Thoracic aorta (tissue), 2 donors: ENCODE data around the gene LRRC8D. TPM values are rescaled to one million over a fixed set of nuclear protein-coding genes. Genes with fewer than 3 reads are reported as not detected.
"Not testable (repeated sequence)": the region's sequence is repeated elsewhere in the genome, so short reads cannot be mapped to it uniquely, and the experiment has no call there.

ENCODE experiments used
- ATAC-seq: fragments of 150-250 bp; one replicate; pipeline ENCODE4 v1.8.0; 2017; ENCODE audit warnings: low read depth; ENCODE audit not compliant: insufficient number of reproducible peaks, low FRiP score
- DNase-seq: peaks from one replicate; pipeline ENCODE4 v3.0.0-alpha.2; 2020; ENCODE audit warnings: low spot score
- H3K27ac ChIP-seq, 2 donors: fragments of 200-600 bp; sonication (generic); 1 replicate in 1 of 2; 2 replicates in 1 of 2; pipeline ENCODE4 v1.5.1; 2016; ENCODE audit warnings: mild to moderate bottlenecking in 2 of 2, moderate library complexity in 2 of 2
- H3K27me3 ChIP-seq: fragments of 200-600 bp; sonication (generic); replicated peaks from 2 replicates; pipeline ENCODE4 v1.6.0; 2016; ENCODE audit warnings: mild to moderate bottlenecking; ENCODE audit not compliant: insufficient read depth
- H3K36me3 ChIP-seq: fragments of 200-600 bp; sonication (generic); one replicate; pipeline ENCODE4 v1.5.1; 2016
- H3K4me1 ChIP-seq, 2 donors: fragments of 200-600 bp; sonication (generic); 1 replicate in 1 of 2; 2 replicates in 1 of 2; pipeline versions ENCODE4 v1.5.1 to v1.6.0; 2016; ENCODE audit warnings: low read depth in 2 of 2, mild to moderate bottlenecking in 1 of 2; ENCODE audit not compliant: control insufficient read depth in 1 of 2
- H3K4me3 ChIP-seq: fragments of 200-600 bp; sonication (generic); 2 replicates; pipeline ENCODE4 v1.5.1; 2016; ENCODE audit warnings: mild to moderate bottlenecking
- H3K9me3 ChIP-seq: fragments of 200-600 bp; sonication (generic); 2 replicates; pipeline ENCODE4 v1.5.1; 2016
- total RNA-seq, 2 donors: library from RNA; depleted of rRNA; stranded (reverse); fragments of >200 nt; gene quantifications; one replicate each; pipeline versions ENCODE4 v1.1.0 to v1.2.3, GENCODE V29; 2016
- TF ChIP-seq, protein P1 (sequence below): fragments of 200-600 bp; sonication (generic); IDR thresholded peaks from one replicate; pipeline ENCODE4 v1.5.1; 2019; ENCODE audit warnings: antibody characterized with exemption

The LRRC8D gene
- total RNA-seq, 2 donors from 2014 or later, result 8.8 to 10.7 TPM

DNA sequence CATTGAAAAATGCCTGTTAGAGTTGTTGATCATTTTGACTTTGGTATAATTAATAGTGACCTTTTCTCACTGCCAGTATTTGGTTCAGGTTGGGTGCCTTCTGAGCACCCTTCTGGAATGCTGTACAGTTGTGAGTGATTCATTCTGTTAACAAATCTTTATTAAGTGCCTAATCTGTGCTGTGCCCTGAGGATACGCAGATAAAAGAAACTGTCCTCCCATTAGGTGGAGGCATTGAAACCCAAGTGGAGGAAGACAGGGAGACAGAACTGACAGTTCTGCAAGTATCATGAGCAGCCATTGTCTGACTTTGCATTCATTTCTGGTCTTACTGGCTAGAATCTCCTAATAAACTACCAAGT is 97.9 kb downstream of the LRRC8D start:
- no peaks in the 10 kb centered on the region for H3K4me1 ChIP-seq
- no peak overlapping the region for H3K4me3 ChIP-seq
- DNase-seq (no peak), ATAC-seq (no peak)
- TF ChIP-seq, protein P1, sequence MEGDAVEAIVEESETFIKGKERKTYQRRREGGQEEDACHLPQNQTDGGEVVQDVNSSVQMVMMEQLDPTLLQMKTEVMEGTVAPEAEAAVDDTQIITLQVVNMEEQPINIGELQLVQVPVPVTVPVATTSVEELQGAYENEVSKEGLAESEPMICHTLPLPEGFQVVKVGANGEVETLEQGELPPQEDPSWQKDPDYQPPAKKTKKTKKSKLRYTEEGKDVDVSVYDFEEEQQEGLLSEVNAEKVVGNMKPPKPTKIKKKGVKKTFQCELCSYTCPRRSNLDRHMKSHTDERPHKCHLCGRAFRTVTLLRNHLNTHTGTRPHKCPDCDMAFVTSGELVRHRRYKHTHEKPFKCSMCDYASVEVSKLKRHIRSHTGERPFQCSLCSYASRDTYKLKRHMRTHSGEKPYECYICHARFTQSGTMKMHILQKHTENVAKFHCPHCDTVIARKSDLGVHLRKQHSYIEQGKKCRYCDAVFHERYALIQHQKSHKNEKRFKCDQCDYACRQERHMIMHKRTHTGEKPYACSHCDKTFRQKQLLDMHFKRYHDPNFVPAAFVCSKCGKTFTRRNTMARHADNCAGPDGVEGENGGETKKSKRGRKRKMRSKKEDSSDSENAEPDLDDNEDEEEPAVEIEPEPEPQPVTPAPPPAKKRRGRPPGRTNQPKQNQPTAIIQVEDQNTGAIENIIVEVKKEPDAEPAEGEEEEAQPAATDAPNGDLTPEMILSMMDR, result no peak
- no peaks in the 10 kb centered on the region for H3K36me3 ChIP-seq
- no peaks in the 10 kb centered on the region for H3K27me3 ChIP-seq
- no peaks in the 10 kb centered on the region for H3K9me3 ChIP-seq
- H3K27ac ChIP-seq, result no peak overlapping the region

DNA sequence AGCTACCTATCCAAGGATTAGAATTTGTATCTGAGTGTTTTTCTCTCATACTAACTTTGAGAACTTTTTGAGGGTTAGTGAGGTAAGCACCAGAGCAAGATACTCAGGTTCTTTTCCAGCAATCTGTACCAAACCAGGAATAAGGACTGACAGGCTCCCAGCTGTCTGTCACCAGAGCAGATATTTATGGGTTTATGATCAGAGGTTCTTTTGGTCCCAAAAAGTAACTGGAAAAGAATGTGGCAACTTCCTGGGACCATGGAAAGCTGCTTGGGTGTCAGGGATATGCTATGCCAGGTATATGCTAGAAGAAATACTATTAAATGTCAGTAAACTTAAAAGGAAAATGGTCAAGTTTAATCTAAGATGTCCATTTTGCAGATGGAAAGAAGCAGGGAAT is 98.3 kb downstream of the LRRC8D start:
- Histone ChIP-seq H3K36me3 (no peaks in the 10 kb centered on the region), H3K27ac (no peak overlapping the region), H3K4me1 (no peaks in the 10 kb centered on the region), H3K9me3 (no peaks in the 10 kb centered on the region), H3K27me3 (no peaks in the 10 kb centered on the region), H3K4me3 (no peak overlapping the region)
- TF ChIP-seq, protein P1, result no peak
- no peak for DNase-seq
- ATAC-seq, result no peak

DNA sequence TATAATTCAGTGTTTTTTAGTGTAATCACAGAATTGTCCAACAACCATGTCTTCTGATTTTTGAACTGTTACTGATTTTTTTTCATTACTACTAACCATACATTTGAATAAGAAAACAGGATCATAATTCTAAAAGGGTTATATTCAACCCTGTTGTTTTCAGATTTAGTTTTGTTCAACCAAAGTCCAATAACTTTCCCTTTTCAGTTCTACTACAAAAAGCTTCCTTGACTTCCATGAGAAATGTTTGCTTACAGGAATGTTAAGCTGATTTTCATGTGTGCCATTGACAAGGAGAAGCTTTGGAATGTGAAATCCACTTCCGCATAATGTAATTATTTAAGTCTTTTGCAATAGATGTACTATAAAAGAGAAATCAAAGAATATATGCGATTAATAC is 102.1 kb downstream of the LRRC8D start:
- ATAC-seq (no peak), DNase-seq (no peak)
- Histone ChIP-seq H3K9me3 (no peaks in the 10 kb centered on the region), H3K27ac (no peak overlapping the region), H3K36me3 (no peaks in the 10 kb centered on the region), H3K4me1 (no peaks in the 10 kb centered on the region), H3K27me3 (no peaks in the 10 kb centered on the region), H3K4me3 (no peak overlapping the region)
- TF ChIP-seq, protein P1, result no peak

DNA sequence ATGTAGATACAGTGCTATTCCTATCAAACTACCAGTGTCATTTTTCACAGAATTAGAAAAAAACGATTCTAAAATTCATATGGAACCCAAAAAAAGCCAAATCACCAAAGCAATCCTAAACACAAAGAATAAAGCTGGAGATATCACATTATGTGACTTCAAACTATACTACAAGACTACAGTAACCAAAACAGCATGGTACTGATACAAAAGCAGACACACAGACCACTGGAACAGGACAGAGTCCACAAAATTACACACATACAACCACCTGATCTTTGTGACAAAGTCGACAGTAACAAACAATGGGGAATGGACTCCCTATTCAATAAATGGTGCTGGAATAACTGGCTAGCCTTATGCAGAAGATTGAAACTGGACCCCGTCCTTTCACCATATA is 102.7 kb downstream of the LRRC8D start:
- Histone ChIP-seq H3K36me3 (no peaks in the 10 kb centered on the region), H3K27me3 (no peaks in the 10 kb centered on the region), H3K4me1 (no peaks in the 10 kb centered on the region), H3K4me3 (no peak overlapping the region), H3K9me3 (no peaks in the 10 kb centered on the region), H3K27ac (no peak overlapping the region)
- TF ChIP-seq, protein P1, result no peak
- ATAC-seq, result no peak
- no peak for DNase-seq

DNA sequence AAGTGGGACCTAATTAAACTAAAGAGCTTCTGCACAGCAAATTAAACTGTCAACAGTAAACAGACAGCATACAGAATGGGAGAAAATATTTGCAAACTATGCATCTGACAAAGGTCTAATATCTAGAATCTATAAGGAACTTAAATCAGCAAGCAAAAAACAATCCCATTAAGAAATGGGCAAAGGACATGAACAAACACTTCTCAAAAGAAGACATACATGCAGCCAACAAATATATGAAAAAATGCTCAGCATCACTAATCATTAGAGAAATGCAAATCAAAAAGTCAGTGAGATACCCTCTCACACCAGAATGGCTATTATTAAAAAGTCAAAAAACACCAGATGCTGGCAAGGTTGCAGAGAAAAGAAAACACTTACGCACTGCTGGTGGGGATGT is 103.2 kb downstream of the LRRC8D start:
- H3K27ac ChIP-seq, DNase-seq, H3K4me1 ChIP-seq, H3K4me3 ChIP-seq, H3K36me3 ChIP-seq, H3K27me3 ChIP-seq, ATAC-seq, H3K9me3 ChIP-seq: not testable (repeated sequence)

DNA sequence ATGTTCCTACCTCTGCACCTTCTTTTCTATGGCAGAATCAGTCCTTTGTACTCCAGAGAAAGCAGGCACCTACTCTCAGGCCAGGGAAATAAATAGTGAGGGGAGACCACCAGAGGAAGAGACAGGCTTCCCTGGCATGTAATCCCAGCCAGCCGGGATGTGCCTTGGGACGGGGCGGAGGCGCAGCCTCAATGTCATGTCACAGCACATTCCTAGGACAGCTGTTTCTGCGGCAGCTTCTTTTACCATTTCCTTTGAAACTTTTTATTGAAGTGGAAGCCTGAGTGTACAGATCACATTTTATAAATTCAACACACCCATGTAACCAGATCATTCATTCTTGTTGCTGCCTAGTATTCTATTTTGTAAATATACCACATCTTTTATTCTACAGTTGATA is 106.2 kb downstream of the LRRC8D start:
- TF ChIP-seq, protein P1, result no peak
- Histone ChIP-seq H3K27me3 (no peaks in the 10 kb centered on the region), H3K9me3 (no peaks in the 10 kb centered on the region), H3K36me3 (no peaks in the 10 kb centered on the region), H3K4me1 (no peaks in the 10 kb centered on the region), H3K4me3 (no peak overlapping the region), H3K27ac (no peak overlapping the region)
- ATAC-seq (no peak), DNase-seq (no peak)
